Endodermal cell (in vitro differentiated cells): ENCODE data around the gene SLC66A3. TPM values are rescaled to one million over a fixed set of nuclear protein-coding genes. Genes with fewer than 3 reads are reported as not detected.

ENCODE experiments used
- DNase-seq: peaks from one replicate; pipeline ENCODE4 v3.0.0-alpha.2; 2017
- H3K27ac ChIP-seq: 2 replicates; pipeline ENCODE4 v1.5.1; 2013; ENCODE audit warnings: mild to moderate bottlenecking, low read depth, low read length, moderate library complexity
- H3K27me3 ChIP-seq: 2 replicates; pipeline ENCODE4 v1.6.1; 2013; ENCODE audit warnings: mild to moderate bottlenecking, low read length, moderate library complexity; ENCODE audit not compliant: insufficient read depth, control insufficient read depth, poor library complexity, severe bottlenecking
- H3K36me3 ChIP-seq: 2 replicates; pipeline ENCODE4 v1.7.0; 2013; ENCODE audit warnings: mild to moderate bottlenecking, low read length, moderate library complexity; ENCODE audit not compliant: control insufficient read depth, insufficient read depth
- H3K4me1 ChIP-seq: one replicate; pipeline ENCODE4 v1.7.0; 2013; ENCODE audit warnings: low read length; ENCODE audit not compliant: control insufficient read depth, insufficient read depth
- H3K4me3 ChIP-seq: 2 replicates; pipeline ENCODE4 v1.5.1; 2013; ENCODE audit warnings: mild to moderate bottlenecking, low read length, moderate library complexity
- H3K9ac ChIP-seq: 2 replicates; pipeline ENCODE4 v1.6.1; 2013; ENCODE audit warnings: mild to moderate bottlenecking, low read length, moderate library complexity; ENCODE audit not compliant: poor library complexity, severe bottlenecking; ENCODE audit errors: extremely low read depth
- H3K9me3 ChIP-seq: 2 replicates; pipeline ENCODE4 v1.6.1; 2013; ENCODE audit warnings: mild to moderate bottlenecking, low read length, moderate library complexity; ENCODE audit not compliant: control insufficient read depth
- H3K27ac Mint-ChIP-seq: 2 replicates; pipeline ENCODE4 v1.8.0; 2020; ENCODE audit warnings: mixed read lengths
- H3K27me3 Mint-ChIP-seq: 2 replicates; pipeline ENCODE4 v1.8.0; 2021; ENCODE audit warnings: mild to moderate bottlenecking, mixed read lengths; ENCODE audit not compliant: insufficient read depth
- H3K36me3 Mint-ChIP-seq: 2 replicates; pipeline ENCODE4 v1.8.0; 2020; ENCODE audit warnings: low read depth, mixed read lengths
- H3K4me1 Mint-ChIP-seq: 2 replicates; pipeline ENCODE4 v1.8.0; 2020; ENCODE audit warnings: mixed read lengths
- H3K4me3 Mint-ChIP-seq: 2 replicates; pipeline ENCODE4 v1.8.0; 2020; ENCODE audit warnings: mild to moderate bottlenecking, moderate library complexity, mixed read lengths
- H3K9me3 Mint-ChIP-seq: 2 replicates; pipeline ENCODE4 v1.8.0; 2020; ENCODE audit warnings: mild to moderate bottlenecking, mixed read lengths
- CTCF ChIP-seq: fragments of 200-600 bp; sonication (generic); conservative IDR thresholded peaks from 2 replicates; pipeline ENCODE4 v1.5.0; 2021; ENCODE audit warnings: antibody characterized with exemption, mild to moderate bottlenecking
- WGBS, 2 experiments: methylation state at CpG; one replicate each; pipeline versions ENCODE4 v1.1.5 to v1.1.7; 2013; ENCODE audit warnings: missing lambda C conversion rate in 2 of 2, mixed read lengths in 1 of 2; ENCODE audit not compliant: insufficient coverage in 1 of 2, insufficient read length in 1 of 2; 5-methylcytosine and 5-hydroxymethylcytosine counted together
- total RNA-seq, 2 donors: library from RNA; stranded (reverse); fragmentation: NEBNext Ultra II Directional in 1 of 2; extraction: Animal tissue kit (Norgen Biotek cat#: 25700) in 1 of 2; gene quantifications; 2 replicates in 1 of 2; 3 replicates in 1 of 2; pipeline ENCODE4 v1.2.1, GENCODE V29; 2021

Gene SLC66A3
- total RNA-seq, 2 donors from 2014 or later, result 14.4 to 17.5 TPM

GRCh38 chr2:11168488-11168887, 13.2 kb downstream of the SLC66A3 start:
- no peaks in the 10 kb centered on the region for H3K36me3 ChIP-seq
- H3K27me3 ChIP-seq, result no peaks in the 10 kb centered on the region
- no peak for DNase-seq
- WGBS, 2 experiments, result 85 to 96% methylated on average over 5 to 9 of the region's 9 CpGs
- H3K9ac ChIP-seq, result no peak overlapping the region
- no peaks in the 10 kb centered on the region for H3K9me3 ChIP-seq
- Mint-ChIP-seq H3K27me3 (no peaks in the 10 kb centered on the region), H3K4me3 (no peak overlapping the region), H3K27ac (no peak overlapping the region), H3K36me3 (peaks cover 5% of the 10 kb centered on the region), H3K4me1 (peaks cover 10% of the 10 kb centered on the region), H3K9me3 (no peaks in the 10 kb centered on the region)
- TF ChIP-seq CTCF, result no peak
- H3K27ac ChIP-seq, result no peak overlapping the region
- no peak overlapping the region for H3K4me3 ChIP-seq
- no peaks in the 10 kb centered on the region for H3K4me1 ChIP-seq

GRCh38 chr2:11169333-11169732, 14.1 kb downstream of the SLC66A3 start:
- Histone ChIP-seq H3K9me3 (no peaks in the 10 kb centered on the region), H3K9ac (no peak overlapping the region), H3K27me3 (no peaks in the 10 kb centered on the region), H3K36me3 (no peaks in the 10 kb centered on the region), H3K27ac (no peak overlapping the region), H3K4me1 (no peaks in the 10 kb centered on the region), H3K4me3 (no peak overlapping the region)
- Mint-ChIP-seq H3K4me3 (no peak overlapping the region), H3K36me3 (peaks cover 5% of the 10 kb centered on the region), H3K4me1 (peaks cover 4% of the 10 kb centered on the region), H3K27ac (no peak overlapping the region), H3K9me3 (no peaks in the 10 kb centered on the region), H3K27me3 (no peaks in the 10 kb centered on the region)
- 96% methylated on average over 12 to 13 of the region's 13 CpGs for WGBS, 2 experiments
- TF ChIP-seq CTCF, result no peak
- no peak for DNase-seq

- H3K4me1 ChIP-seq, result no peaks in the 10 kb centered on the region
- no peak overlapping the region for H3K9ac ChIP-seq
- WGBS, 2 experiments, result 92 to 100% methylated on average over 4 to 9 of the region's 9 CpGs
- Mint-ChIP-seq H3K4me3 (no peak overlapping the region), H3K9me3 (no peaks in the 10 kb centered on the region), H3K27me3 (no peaks in the 10 kb centered on the region), H3K27ac (no peak overlapping the region), H3K36me3 (peaks cover 6% of the 10 kb centered on the region), H3K4me1 (no peaks in the 10 kb centered on the region)
- H3K36me3 ChIP-seq, result peaks cover 14% of the 10 kb centered on the region
- no peaks in the 10 kb centered on the region for H3K9me3 ChIP-seq
- H3K27ac ChIP-seq, result no peak overlapping the region
- no peak for TF ChIP-seq CTCF
- no peak overlapping the region for H3K4me3 ChIP-seq
- H3K27me3 ChIP-seq, result no peaks in the 10 kb centered on the region
- no peak for DNase-seq
Observed at GRCh38 chr2:11174222-11174621, 19.0 kb downstream of the SLC66A3 start.
